ENCODE results near the gene MREG. TPM values are rescaled to one million over a fixed set of nuclear protein-coding genes. Genes with fewer than 3 reads are reported as not detected.

MREG gene
- polyA plus RNA-seq, 4 donors, result 1.9 to 8.7 (median 4.9) TPM

- Histone ChIP-seq H3K36me3 (ENCODE audit: control insufficient read depth in 3 of 3, insufficient read depth in 2 of 3, low read depth in 1 of 3, low read length in 3 of 3) (peaks cover 0 to 24% (median 7%) of the 10 kb centered on the region in 3 donors), H3K4me3 (ENCODE audit: low read depth in 1 of 3, low read length in 3 of 3) (no peak overlapping the region), H3K27me3 (ENCODE audit: control insufficient read depth in 3 of 3, insufficient read depth in 3 of 3, low read length in 3 of 3) (no peaks in the 10 kb centered on the region), H3K27ac (ENCODE audit: low read depth in 1 of 3, low read length in 2 of 3) (no peak overlapping the region), H3K4me1 (ENCODE audit: control insufficient read depth in 3 of 3, insufficient read depth in 2 of 3, low read depth in 1 of 3, low read length in 2 of 3) (no peaks in the 10 kb centered on the region), H3K9me3 (ENCODE audit: control insufficient read depth in 2 of 2, insufficient read depth in 1 of 2, low read depth in 1 of 2, low read length in 1 of 2) (no peaks in the 10 kb centered on the region)
- 92 to 94% (median 94%) methylated on average over 2 of the region's 2 CpGs for WGBS, 3 donors
- FAIRE-seq, result no peak
- no peak for DNase-seq
These were observed 36.1 kb upstream of the MREG start for GRCh38 chr2:216049452-216049851.

GRCh38 chr2:216047397-216047796, 34.0 kb upstream of the MREG start:
- Histone ChIP-seq H3K4me1 (ENCODE audit: control insufficient read depth in 3 of 3, insufficient read depth in 2 of 3, low read depth in 1 of 3, low read length in 2 of 3) (no peaks in the 10 kb centered on the region), H3K36me3 (ENCODE audit: control insufficient read depth in 3 of 3, insufficient read depth in 2 of 3, low read depth in 1 of 3, low read length in 3 of 3) (peaks cover 4 to 29% (median 7%) of the 10 kb centered on the region in 3 donors)

GRCh38 chr2:216044883-216045486, 31.6 kb upstream of the MREG start:
- H3K27ac ChIP-seq (ENCODE audit: low read depth in 1 of 3, low read length in 2 of 3), result no peak overlapping the region
- no peaks in the 10 kb centered on the region for H3K9me3 ChIP-seq (ENCODE audit: control insufficient read depth in 2 of 2, insufficient read depth in 1 of 2, low read depth in 1 of 2, low read length in 1 of 2)
- no peaks in the 10 kb centered on the region for H3K27me3 ChIP-seq (ENCODE audit: control insufficient read depth in 3 of 3, insufficient read depth in 3 of 3, low read length in 3 of 3)
- no peak overlapping the region for H3K4me3 ChIP-seq (ENCODE audit: low read depth in 1 of 3, low read length in 3 of 3)
- 62 to 64% (median 64%) methylated on average over 5 of the region's 5 CpGs for WGBS, 3 donors
- no peak for FAIRE-seq
- H3K4me1 ChIP-seq (ENCODE audit: control insufficient read depth in 3 of 3, insufficient read depth in 2 of 3, low read depth in 1 of 3, low read length in 2 of 3), result no peaks in the 10 kb centered on the region
- peaks cover 4 to 33% (median 11%) of the 10 kb centered on the region in 3 donors for H3K36me3 ChIP-seq (ENCODE audit: control insufficient read depth in 3 of 3, insufficient read depth in 2 of 3, low read depth in 1 of 3, low read length in 3 of 3)
- no peak for DNase-seq

More at GRCh38 chr2:216047397-216047796, 34.0 kb upstream of the MREG start:
- H3K9me3 ChIP-seq (ENCODE audit: control insufficient read depth in 2 of 2, insufficient read depth in 1 of 2, low read depth in 1 of 2, low read length in 1 of 2), result no peaks in the 10 kb centered on the region
- no peak for DNase-seq
- 78 to 96% (median 92%) methylated on average over 2 of the region's 2 CpGs for WGBS, 3 donors
- no peak overlapping the region for H3K4me3 ChIP-seq (ENCODE audit: low read depth in 1 of 3, low read length in 3 of 3)
- H3K27ac ChIP-seq (ENCODE audit: low read depth in 1 of 3, low read length in 2 of 3), result no peak overlapping the region
- H3K27me3 ChIP-seq (ENCODE audit: control insufficient read depth in 3 of 3, insufficient read depth in 3 of 3, low read length in 3 of 3), result no peaks in the 10 kb centered on the region
- no peak for FAIRE-seq

- WGBS, 3 donors, result 93 to 96% (median 94%) methylated on average over 5 of the region's 5 CpGs
- no peaks in the 10 kb centered on the region for H3K4me1 ChIP-seq (ENCODE audit: control insufficient read depth in 3 of 3, insufficient read depth in 2 of 3, low read depth in 1 of 3, low read length in 2 of 3)
- no peaks in the 10 kb centered on the region for H3K9me3 ChIP-seq (ENCODE audit: control insufficient read depth in 2 of 2, insufficient read depth in 1 of 2, low read depth in 1 of 2, low read length in 1 of 2)
- peaks cover 4 to 34% (median 9%) of the 10 kb centered on the region in 3 donors for H3K36me3 ChIP-seq (ENCODE audit: control insufficient read depth in 3 of 3, insufficient read depth in 2 of 3, low read depth in 1 of 3, low read length in 3 of 3)
- H3K27ac ChIP-seq (ENCODE audit: low read depth in 1 of 3, low read length in 2 of 3), result no peak overlapping the region
- H3K27me3 ChIP-seq (ENCODE audit: control insufficient read depth in 3 of 3, insufficient read depth in 3 of 3, low read length in 3 of 3), result no peaks in the 10 kb centered on the region
- no peak overlapping the region for H3K4me3 ChIP-seq (ENCODE audit: low read depth in 1 of 3, low read length in 3 of 3)
- no peak for FAIRE-seq
- DNase-seq, result no peak
These were observed 30.6 kb upstream of the MREG start for GRCh38 chr2:216043949-216044348.

- Histone ChIP-seq H3K4me1 (ENCODE audit: control insufficient read depth in 3 of 3, insufficient read depth in 2 of 3, low read depth in 1 of 3, low read length in 2 of 3) (no peaks in the 10 kb centered on the region), H3K4me3 (ENCODE audit: low read depth in 1 of 3, low read length in 3 of 3) (no peak overlapping the region), H3K27ac (ENCODE audit: low read depth in 1 of 3, low read length in 2 of 3) (no peak overlapping the region), H3K9me3 (ENCODE audit: control insufficient read depth in 2 of 2, insufficient read depth in 1 of 2, low read depth in 1 of 2, low read length in 1 of 2) (no peaks in the 10 kb centered on the region), H3K36me3 (ENCODE audit: control insufficient read depth in 3 of 3, insufficient read depth in 2 of 3, low read depth in 1 of 3, low read length in 3 of 3) (peaks cover 4 to 36% (median 10%) of the 10 kb centered on the region in 3 donors), H3K27me3 (ENCODE audit: control insufficient read depth in 3 of 3, insufficient read depth in 3 of 3, low read length in 3 of 3) (no peaks in the 10 kb centered on the region)
- FAIRE-seq (no peak), DNase-seq (no peak)
- 92 to 98% (median 94%) methylated on average over 2 of the region's 2 CpGs for WGBS, 3 donors
These were observed 28.1 kb upstream of the MREG start for GRCh38 chr2:216041438-216041837.

GRCh38 chr2:216039918-216040317, 26.6 kb upstream of the MREG start:
- no peaks in the 10 kb centered on the region for H3K9me3 ChIP-seq (ENCODE audit: control insufficient read depth in 2 of 2, insufficient read depth in 1 of 2, low read depth in 1 of 2, low read length in 1 of 2)
- no peaks in the 10 kb centered on the region for H3K27me3 ChIP-seq (ENCODE audit: control insufficient read depth in 3 of 3, insufficient read depth in 3 of 3, low read length in 3 of 3)
- DNase-seq, result no peak
- WGBS, 3 donors, result 92 to 95% (median 93%) methylated on average over 3 of the region's 3 CpGs
- H3K36me3 ChIP-seq (ENCODE audit: control insufficient read depth in 3 of 3, insufficient read depth in 2 of 3, low read depth in 1 of 3, low read length in 3 of 3), result peaks cover 4 to 45% (median 10%) of the 10 kb centered on the region in 3 donors
- FAIRE-seq, result no peak
- H3K27ac ChIP-seq (ENCODE audit: low read depth in 1 of 3, low read length in 2 of 3), result no peak overlapping the region
- no peaks in the 10 kb centered on the region for H3K4me1 ChIP-seq (ENCODE audit: control insufficient read depth in 3 of 3, insufficient read depth in 2 of 3, low read depth in 1 of 3, low read length in 2 of 3)
- no peak overlapping the region for H3K4me3 ChIP-seq (ENCODE audit: low read depth in 1 of 3, low read length in 3 of 3)

GRCh38 chr2:216034065-216034464, 20.7 kb upstream of the MREG start:
- no peaks in the 10 kb centered on the region for H3K27me3 ChIP-seq (ENCODE audit: control insufficient read depth in 3 of 3, insufficient read depth in 3 of 3, low read length in 3 of 3)
- FAIRE-seq, result no peak
- no peaks in the 10 kb centered on the region for H3K4me1 ChIP-seq (ENCODE audit: control insufficient read depth in 3 of 3, insufficient read depth in 2 of 3, low read depth in 1 of 3, low read length in 2 of 3)
- H3K36me3 ChIP-seq (ENCODE audit: control insufficient read depth in 3 of 3, insufficient read depth in 2 of 3, low read depth in 1 of 3, low read length in 3 of 3), result peaks cover 4 to 40% (median 9%) of the 10 kb centered on the region in 3 donors
- no peak overlapping the region for H3K27ac ChIP-seq (ENCODE audit: low read depth in 1 of 3, low read length in 2 of 3)
- DNase-seq, result peak; percentile 68 to 77
- H3K4me3 ChIP-seq (ENCODE audit: low read depth in 1 of 3, low read length in 3 of 3), result no peak overlapping the region
- no peaks in the 10 kb centered on the region for H3K9me3 ChIP-seq (ENCODE audit: control insufficient read depth in 2 of 2, insufficient read depth in 1 of 2, low read depth in 1 of 2, low read length in 1 of 2)
- 50 to 92% (median 91%) methylated on average over 1 of the region's 1 CpG for WGBS, 3 donors

GRCh38 chr2:216033403-216033802, 20.1 kb upstream of the MREG start:
- no peaks in the 10 kb centered on the region for H3K9me3 ChIP-seq (ENCODE audit: control insufficient read depth in 2 of 2, insufficient read depth in 1 of 2, low read depth in 1 of 2, low read length in 1 of 2)
- FAIRE-seq (no peak), DNase-seq (no peak)
- H3K27ac ChIP-seq (ENCODE audit: low read depth in 1 of 3, low read length in 2 of 3), result no peak overlapping the region
- no peaks in the 10 kb centered on the region for H3K27me3 ChIP-seq (ENCODE audit: control insufficient read depth in 3 of 3, insufficient read depth in 3 of 3, low read length in 3 of 3)
- peaks cover 4 to 38% (median 9%) of the 10 kb centered on the region in 3 donors for H3K36me3 ChIP-seq (ENCODE audit: control insufficient read depth in 3 of 3, insufficient read depth in 2 of 3, low read depth in 1 of 3, low read length in 3 of 3)
- H3K4me1 ChIP-seq (ENCODE audit: control insufficient read depth in 3 of 3, insufficient read depth in 2 of 3, low read depth in 1 of 3, low read length in 2 of 3), result no peaks in the 10 kb centered on the region
- WGBS, 3 donors, result 96 to 100% (median 97%) methylated on average over 3 of the region's 3 CpGs
- no peak overlapping the region for H3K4me3 ChIP-seq (ENCODE audit: low read depth in 1 of 3, low read length in 3 of 3)

Measured in small intestine (tissue), 7 donors.